ENCODE data around the gene MYADM. TPM values are rescaled to one million over a fixed set of nuclear protein-coding genes. Genes with fewer than 3 reads are reported as not detected.
"Not testable (repeated sequence)": the region's sequence is repeated elsewhere in the genome, so short reads cannot be mapped to it uniquely, and the experiment has no call there.

MYADM gene
- polyA plus RNA-seq, 4 donors: 2.2 to 41.3 (median 20.4) TPM

DNA sequence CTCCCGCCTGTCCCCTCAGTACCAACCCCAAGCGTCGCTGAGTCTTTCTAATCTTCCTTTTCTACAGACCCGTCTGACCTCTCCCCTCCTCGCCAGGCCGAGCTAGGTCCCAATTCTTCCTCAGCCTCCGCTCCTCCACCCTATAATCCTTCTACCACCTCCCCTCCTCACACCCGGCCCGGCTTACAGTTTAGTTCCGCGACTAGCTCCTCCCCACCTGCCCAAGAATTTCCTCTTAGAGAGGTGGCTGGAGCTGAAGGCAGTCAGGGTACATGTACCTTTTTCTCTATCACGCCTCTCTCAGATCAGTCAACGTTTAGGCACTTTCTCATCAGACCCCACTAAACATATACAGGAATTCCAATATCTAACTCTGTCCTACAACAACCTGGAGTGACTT, 34.8 kb upstream of the MYADM start:
- H3K9me3 ChIP-seq (ENCODE audit: control insufficient read depth in 2 of 2, insufficient read depth in 1 of 2, low read depth in 1 of 2, low read length in 1 of 2); H3K4me1 ChIP-seq (ENCODE audit: control insufficient read depth in 3 of 3, insufficient read depth in 2 of 3, low read depth in 1 of 3, low read length in 2 of 3); H3K36me3 ChIP-seq (ENCODE audit: control insufficient read depth in 3 of 3, insufficient read depth in 2 of 3, low read depth in 1 of 3, low read length in 3 of 3); H3K4me3 ChIP-seq (ENCODE audit: low read depth in 1 of 3, low read length in 3 of 3); DNase-seq; FAIRE-seq; H3K27ac ChIP-seq (ENCODE audit: low read depth in 1 of 3, low read length in 2 of 3); H3K27me3 ChIP-seq (ENCODE audit: control insufficient read depth in 3 of 3, insufficient read depth in 3 of 3, low read length in 3 of 3): not testable (repeated sequence)
- WGBS, 3 donors: 8 to 14% (median 11%) methylated on average over 8 to 10 of the region's 13 CpGs

DNA sequence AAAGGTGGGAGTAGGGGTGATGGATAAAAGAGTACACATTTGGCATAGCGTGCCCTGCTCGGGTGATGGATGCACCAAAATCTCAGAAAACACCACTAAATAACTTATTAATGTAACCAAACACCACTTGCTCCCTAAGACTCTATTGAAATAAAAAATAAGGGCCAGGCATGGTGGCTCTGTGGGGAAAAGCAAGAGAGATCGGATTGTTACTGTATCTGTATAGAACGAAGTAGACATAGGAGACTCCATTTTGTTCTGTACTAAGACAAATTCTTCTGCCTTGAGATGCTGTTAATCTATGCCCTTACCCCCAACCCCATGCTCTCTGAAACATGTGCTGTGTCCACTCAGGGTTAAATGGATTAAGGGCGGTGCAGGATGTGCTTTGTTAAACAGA, 29.2 kb upstream of the MYADM start:
- H3K4me1 ChIP-seq (ENCODE audit: control insufficient read depth in 3 of 3, insufficient read depth in 2 of 3, low read depth in 1 of 3, low read length in 2 of 3); H3K27ac ChIP-seq (ENCODE audit: low read depth in 1 of 3, low read length in 2 of 3); FAIRE-seq; DNase-seq; H3K27me3 ChIP-seq (ENCODE audit: control insufficient read depth in 3 of 3, insufficient read depth in 3 of 3, low read length in 3 of 3); H3K4me3 ChIP-seq (ENCODE audit: low read depth in 1 of 3, low read length in 3 of 3); H3K9me3 ChIP-seq (ENCODE audit: control insufficient read depth in 2 of 2, insufficient read depth in 1 of 2, low read depth in 1 of 2, low read length in 1 of 2); H3K36me3 ChIP-seq (ENCODE audit: control insufficient read depth in 3 of 3, insufficient read depth in 2 of 3, low read depth in 1 of 3, low read length in 3 of 3): not testable (repeated sequence)
- 78 to 89% (median 87%) methylated on average over 4 to 5 of the region's 5 CpGs for WGBS, 3 donors

DNA sequence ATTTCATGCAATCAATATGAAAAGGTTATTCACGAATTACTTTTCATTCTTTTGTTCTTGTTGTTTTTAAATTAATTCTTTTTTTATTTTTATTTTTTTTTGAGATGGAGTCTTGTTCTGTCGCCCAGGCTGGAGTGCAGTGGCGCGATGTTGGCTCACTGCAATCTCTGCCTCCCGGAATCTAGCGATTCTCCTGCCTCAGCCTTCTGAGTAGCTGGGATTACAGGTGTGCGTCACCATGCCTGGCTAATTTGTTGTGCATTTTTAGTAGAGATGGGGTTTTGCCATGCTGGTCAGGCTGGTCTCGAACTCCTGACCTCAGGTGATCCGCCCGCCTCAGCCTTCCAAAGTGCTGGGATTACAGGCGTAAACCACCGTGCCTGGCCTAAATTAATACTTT, 27.4 kb upstream of the MYADM start:
- H3K27me3 ChIP-seq (ENCODE audit: control insufficient read depth in 3 of 3, insufficient read depth in 3 of 3, low read length in 3 of 3); H3K36me3 ChIP-seq (ENCODE audit: control insufficient read depth in 3 of 3, insufficient read depth in 2 of 3, low read depth in 1 of 3, low read length in 3 of 3); H3K4me1 ChIP-seq (ENCODE audit: control insufficient read depth in 3 of 3, insufficient read depth in 2 of 3, low read depth in 1 of 3, low read length in 2 of 3); H3K4me3 ChIP-seq (ENCODE audit: low read depth in 1 of 3, low read length in 3 of 3); DNase-seq; FAIRE-seq; H3K9me3 ChIP-seq (ENCODE audit: control insufficient read depth in 2 of 2, insufficient read depth in 1 of 2, low read depth in 1 of 2, low read length in 1 of 2); H3K27ac ChIP-seq (ENCODE audit: low read depth in 1 of 3, low read length in 2 of 3): not testable (repeated sequence)
- 86 to 95% (median 88%) methylated on average over 12 of the region's 12 CpGs for WGBS, 3 donors

DNA sequence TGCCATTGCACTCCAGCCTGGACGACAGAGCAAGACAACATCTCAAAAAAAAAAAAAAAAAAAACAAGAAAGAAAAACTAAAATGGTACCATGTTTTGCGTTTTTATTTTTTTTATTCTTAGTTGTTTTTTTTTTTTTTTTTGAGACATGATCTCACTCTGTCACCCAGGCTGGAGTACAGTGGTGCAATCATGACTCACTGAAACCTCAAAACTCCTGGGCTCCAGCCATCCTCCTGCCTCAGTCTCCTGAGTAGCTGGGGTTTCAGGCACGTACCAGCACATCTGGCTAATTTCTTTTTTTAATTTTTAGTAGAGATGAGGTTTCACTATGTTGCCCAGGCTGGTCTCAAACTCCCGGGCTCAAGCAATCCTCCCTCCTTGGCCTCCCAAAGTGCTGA, 26.8 kb upstream of the MYADM start:
- DNase-seq; H3K27me3 ChIP-seq (ENCODE audit: control insufficient read depth in 3 of 3, insufficient read depth in 3 of 3, low read length in 3 of 3); H3K4me1 ChIP-seq (ENCODE audit: control insufficient read depth in 3 of 3, insufficient read depth in 2 of 3, low read depth in 1 of 3, low read length in 2 of 3); H3K27ac ChIP-seq (ENCODE audit: low read depth in 1 of 3, low read length in 2 of 3); H3K4me3 ChIP-seq (ENCODE audit: low read depth in 1 of 3, low read length in 3 of 3); FAIRE-seq; H3K36me3 ChIP-seq (ENCODE audit: control insufficient read depth in 3 of 3, insufficient read depth in 2 of 3, low read depth in 1 of 3, low read length in 3 of 3); H3K9me3 ChIP-seq (ENCODE audit: control insufficient read depth in 2 of 2, insufficient read depth in 1 of 2, low read depth in 1 of 2, low read length in 1 of 2): not testable (repeated sequence)
- 72 to 90% (median 77%) methylated on average over 4 of the region's 4 CpGs for WGBS, 3 donors

DNA sequence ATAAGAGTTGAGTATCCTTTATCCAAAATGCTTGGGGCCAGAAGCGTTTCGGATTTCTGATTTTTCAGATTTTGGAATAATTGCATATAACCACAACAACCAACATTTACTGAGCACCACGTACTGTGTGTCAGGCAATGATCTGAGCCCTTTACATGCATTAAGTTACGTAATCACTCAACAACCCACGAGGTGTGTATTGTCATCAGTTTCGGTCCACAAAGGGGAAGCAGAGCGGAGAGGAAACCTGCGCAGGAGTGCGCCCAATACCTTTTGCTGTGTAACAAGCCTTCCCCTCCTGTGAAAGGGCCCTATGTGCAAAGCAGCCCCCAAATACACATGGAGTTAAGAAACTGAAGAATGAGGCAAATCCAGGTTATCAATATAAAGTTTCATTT, 22.8 kb upstream of the MYADM start:
- Histone ChIP-seq H3K4me3 (ENCODE audit: low read depth in 1 of 3, low read length in 3 of 3) (no peak overlapping the region), H3K4me1 (ENCODE audit: control insufficient read depth in 3 of 3, insufficient read depth in 2 of 3, low read depth in 1 of 3, low read length in 2 of 3) (no peaks in the 10 kb centered on the region), H3K27ac (ENCODE audit: low read depth in 1 of 3, low read length in 2 of 3) (no peak overlapping the region), H3K27me3 (ENCODE audit: control insufficient read depth in 3 of 3, insufficient read depth in 3 of 3, low read length in 3 of 3) (no peaks in the 10 kb centered on the region), H3K9me3 (ENCODE audit: control insufficient read depth in 2 of 2, insufficient read depth in 1 of 2, low read depth in 1 of 2, low read length in 1 of 2) (no peaks in the 10 kb centered on the region), H3K36me3 (ENCODE audit: control insufficient read depth in 3 of 3, insufficient read depth in 2 of 3, low read depth in 1 of 3, low read length in 3 of 3) (no peaks in the 10 kb centered on the region)
- DNase-seq: no peak
- no peak for FAIRE-seq
- WGBS, 3 donors: 79 to 81% (median 81%) methylated on average over 9 of the region's 9 CpGs

DNA sequence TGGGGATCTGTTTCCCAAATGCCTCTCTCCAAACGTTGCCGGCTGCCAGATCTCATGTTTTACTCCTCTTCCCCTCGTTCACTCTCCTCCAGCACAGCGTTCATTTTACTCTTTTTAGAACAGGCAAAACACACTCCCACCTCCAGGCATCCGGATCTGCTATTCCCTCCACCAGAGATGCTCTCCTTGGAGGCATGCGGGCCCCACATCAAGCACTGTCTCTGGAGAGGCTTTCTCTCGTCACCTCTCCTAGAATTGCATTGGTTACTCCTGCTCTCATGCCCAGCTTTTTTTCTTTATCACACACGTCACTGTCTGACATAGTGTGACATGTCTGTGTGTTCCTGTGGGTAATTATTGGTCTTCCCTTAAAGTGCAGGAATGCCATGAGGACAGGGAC, 20.1 kb upstream of the MYADM start:
- no peak for DNase-seq
- H3K27ac ChIP-seq (ENCODE audit: low read depth in 1 of 3, low read length in 2 of 3): no peak overlapping the region
- no peak for FAIRE-seq
- no peaks in the 10 kb centered on the region for H3K36me3 ChIP-seq (ENCODE audit: control insufficient read depth in 3 of 3, insufficient read depth in 2 of 3, low read depth in 1 of 3, low read length in 3 of 3)
- no peaks in the 10 kb centered on the region for H3K9me3 ChIP-seq (ENCODE audit: control insufficient read depth in 2 of 2, insufficient read depth in 1 of 2, low read depth in 1 of 2, low read length in 1 of 2)
- H3K4me3 ChIP-seq (ENCODE audit: low read depth in 1 of 3, low read length in 3 of 3): no peak overlapping the region
- H3K27me3 ChIP-seq (ENCODE audit: control insufficient read depth in 3 of 3, insufficient read depth in 3 of 3, low read length in 3 of 3): no peaks in the 10 kb centered on the region
- H3K4me1 ChIP-seq (ENCODE audit: control insufficient read depth in 3 of 3, insufficient read depth in 2 of 3, low read depth in 1 of 3, low read length in 2 of 3): no peaks in the 10 kb centered on the region
- 60 to 67% (median 64%) methylated on average over 8 of the region's 8 CpGs for WGBS, 3 donors

DNA sequence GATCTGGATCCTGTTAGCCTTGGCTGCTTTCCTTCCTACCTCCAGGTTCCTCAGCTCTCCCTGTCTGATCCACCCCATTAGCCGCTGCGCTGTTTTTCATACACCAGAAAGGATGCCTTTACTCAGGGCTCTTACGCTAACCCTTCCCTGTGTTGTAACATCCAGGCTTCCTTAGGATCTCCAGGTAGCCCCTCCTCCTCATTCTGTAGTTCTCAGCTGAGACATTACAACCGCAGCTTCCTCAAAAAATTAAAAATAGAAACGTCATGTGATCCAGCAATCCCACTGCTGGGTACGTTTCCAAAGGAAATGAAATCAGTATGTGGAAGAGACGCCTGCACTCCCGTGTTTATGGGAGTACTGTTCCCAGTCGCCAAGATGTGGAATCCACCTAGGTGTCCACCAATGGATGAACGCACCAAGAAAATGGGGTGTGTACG, 18.4 kb upstream of the MYADM start:
- WGBS, 3 donors: 50 to 82% (median 68%) methylated on average over 11 of the region's 11 CpGs
- no peaks in the 10 kb centered on the region for H3K9me3 ChIP-seq (ENCODE audit: control insufficient read depth in 2 of 2, insufficient read depth in 1 of 2, low read depth in 1 of 2, low read length in 1 of 2)
- no peaks in the 10 kb centered on the region for H3K36me3 ChIP-seq (ENCODE audit: control insufficient read depth in 3 of 3, insufficient read depth in 2 of 3, low read depth in 1 of 3, low read length in 3 of 3)
- H3K4me1 ChIP-seq (ENCODE audit: control insufficient read depth in 3 of 3, insufficient read depth in 2 of 3, low read depth in 1 of 3, low read length in 2 of 3): no peaks in the 10 kb centered on the region
- FAIRE-seq: no peak
- DNase-seq: no peak
- peak overlapping the region in 1 of 3 donors; percentile 39 for H3K27ac ChIP-seq (ENCODE audit: low read depth in 1 of 3, low read length in 2 of 3)
- H3K4me3 ChIP-seq (ENCODE audit: low read depth in 1 of 3, low read length in 3 of 3): no peak overlapping the region
- H3K27me3 ChIP-seq (ENCODE audit: control insufficient read depth in 3 of 3, insufficient read depth in 3 of 3, low read length in 3 of 3): no peaks in the 10 kb centered on the region

DNA sequence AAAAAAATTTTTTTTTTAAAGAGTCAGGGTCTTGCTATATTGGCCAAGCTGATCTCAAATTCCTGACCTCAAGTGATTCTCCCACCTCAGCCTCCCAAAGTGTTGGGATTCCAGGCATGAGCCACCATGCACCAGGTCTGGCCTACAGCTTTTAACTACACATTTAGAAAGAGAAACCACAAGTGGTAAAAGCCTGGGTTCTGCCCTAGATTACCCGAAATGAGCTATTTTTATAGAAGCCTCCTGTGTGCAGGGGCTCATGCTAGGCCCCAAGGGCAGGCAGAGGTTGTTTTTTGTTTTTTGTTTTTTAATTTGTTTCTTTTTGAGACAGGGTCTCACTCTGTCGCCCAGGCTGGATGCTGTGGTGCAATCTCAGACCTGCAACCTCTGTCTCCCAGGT, 14.0 kb upstream of the MYADM start:
- no peaks in the 10 kb centered on the region for H3K9me3 ChIP-seq (ENCODE audit: control insufficient read depth in 2 of 2, insufficient read depth in 1 of 2, low read depth in 1 of 2, low read length in 1 of 2)
- FAIRE-seq: no peak
- no peaks in the 10 kb centered on the region for H3K27me3 ChIP-seq (ENCODE audit: control insufficient read depth in 3 of 3, insufficient read depth in 3 of 3, low read length in 3 of 3)
- 68 to 76% (median 70%) methylated on average over 2 of the region's 2 CpGs for WGBS, 3 donors
- no peak for DNase-seq
- H3K4me1 ChIP-seq (ENCODE audit: control insufficient read depth in 3 of 3, insufficient read depth in 2 of 3, low read depth in 1 of 3, low read length in 2 of 3): no peaks in the 10 kb centered on the region
- H3K36me3 ChIP-seq (ENCODE audit: control insufficient read depth in 3 of 3, insufficient read depth in 2 of 3, low read depth in 1 of 3, low read length in 3 of 3): no peaks in the 10 kb centered on the region
- no peak overlapping the region for H3K4me3 ChIP-seq (ENCODE audit: low read depth in 1 of 3, low read length in 3 of 3)
- H3K27ac ChIP-seq (ENCODE audit: low read depth in 1 of 3, low read length in 2 of 3): no peak overlapping the region

DNA sequence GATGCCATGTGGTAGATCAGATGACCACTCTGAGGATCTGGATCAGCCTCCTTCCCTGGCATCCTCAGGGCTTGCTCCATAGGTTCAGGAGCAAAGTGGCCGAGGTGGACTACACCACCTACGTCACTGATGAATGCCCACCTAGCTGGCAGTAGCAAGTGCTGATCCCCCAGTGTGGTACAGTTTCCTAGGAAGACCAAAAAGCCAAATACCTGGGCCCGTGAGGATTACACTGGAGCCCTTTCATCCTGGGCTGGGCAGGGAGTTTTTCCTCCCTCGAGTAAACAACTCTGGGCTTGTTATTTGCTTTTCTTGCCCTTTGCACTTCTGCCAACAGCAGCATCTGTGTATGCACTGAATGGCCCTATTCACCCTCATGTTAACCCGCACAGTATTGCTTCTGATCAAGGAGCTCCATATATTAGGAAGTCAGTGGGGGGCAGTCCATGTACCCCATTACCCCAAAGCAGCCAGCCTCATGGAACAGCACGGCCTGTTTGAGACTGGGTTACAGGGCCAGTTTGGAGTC, 3.3 kb upstream of the MYADM start:
- Histone ChIP-seq H3K4me1 (ENCODE audit: control insufficient read depth in 3 of 3, insufficient read depth in 2 of 3, low read depth in 1 of 3, low read length in 2 of 3) (peaks cover 0 to 31% (median 3%) of the 10 kb centered on the region in 3 donors), H3K36me3 (ENCODE audit: control insufficient read depth in 3 of 3, insufficient read depth in 2 of 3, low read depth in 1 of 3, low read length in 3 of 3) (no peaks in the 10 kb centered on the region), H3K4me3 (ENCODE audit: low read depth in 1 of 3, low read length in 3 of 3) (no peak overlapping the region), H3K27ac (ENCODE audit: low read depth in 1 of 3, low read length in 2 of 3) (peak overlapping the region in 2 of 3 donors; percentile 45 to 48), H3K9me3 (ENCODE audit: control insufficient read depth in 2 of 2, insufficient read depth in 1 of 2, low read depth in 1 of 2, low read length in 1 of 2) (no peaks in the 10 kb centered on the region), H3K27me3 (ENCODE audit: control insufficient read depth in 3 of 3, insufficient read depth in 3 of 3, low read length in 3 of 3) (no peaks in the 10 kb centered on the region)
- FAIRE-seq: no peak
- 18 to 64% (median 29%) methylated on average over 6 of the region's 6 CpGs for WGBS, 3 donors
- DNase-seq: peak; percentile 72 to 74

Measured in small intestine (tissue), 7 donors.